Body of pancreas (tissue), 4 donors: ENCODE measurements around the gene COL9A3.

ENCODE experiments used
- CTCF ChIP-seq, 7 experiments: fragments of 450-650 bp in 4 of 7; fragments of 200-600 bp in 3 of 7; sonication (generic) in 3 of 7; IDR thresholded peaks; one replicate each; pipeline ENCODE4 v1.5.1; 2016 to 2019; ENCODE audit warnings: antibody characterized with exemption in 7 of 7
- POLR2A ChIP-seq, 3 donors: fragments of 450-650 bp; IDR thresholded peaks; one replicate each; pipeline ENCODE4 v1.6.1; 2016; ENCODE audit warnings: antibody characterized with exemption in 3 of 3, mild to moderate bottlenecking in 2 of 3

DNA sequence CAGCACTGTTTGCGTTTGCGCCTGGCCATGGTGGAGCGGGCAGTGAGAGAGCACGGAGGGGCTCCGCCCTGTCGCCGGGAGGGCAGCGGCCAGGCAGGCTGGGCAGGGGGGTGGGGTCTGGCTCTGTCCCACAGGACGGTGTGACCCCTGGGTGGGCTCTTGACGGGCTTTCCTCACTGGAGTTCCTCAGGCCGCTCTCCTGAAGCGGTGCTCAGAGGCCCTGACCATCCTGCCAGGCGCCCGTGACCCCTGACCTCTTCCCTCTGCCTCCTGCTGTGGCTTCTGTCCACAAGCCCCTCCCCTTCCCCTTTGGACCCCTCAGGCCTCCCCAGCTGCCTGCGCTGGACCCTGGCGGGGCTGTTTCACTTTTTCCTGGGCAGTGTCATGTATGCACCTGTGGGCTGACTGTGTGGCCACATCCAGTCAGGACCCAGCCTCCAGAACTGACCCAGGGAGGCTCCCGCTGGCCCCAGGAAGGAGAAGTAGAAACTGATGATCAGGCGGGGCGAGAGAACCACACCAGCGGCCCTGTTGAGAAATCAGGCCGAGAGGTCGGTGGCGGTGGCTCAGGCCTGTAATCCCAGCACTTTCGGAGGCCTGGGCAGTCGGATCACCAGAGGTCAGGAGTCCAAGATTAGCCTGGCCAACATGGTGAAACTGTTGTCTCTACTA is 11.0 kb upstream of the COL9A3 start:
- TF ChIP-seq CTCF (IDR thresholded peaks at IDR 0.05) = no peak
- peak in 1 of 3 donors; percentile 24 for TF ChIP-seq POLR2A (IDR thresholded peaks at IDR 0.05)
